Measurements from ENCODE around the gene ATP10A.

DNA sequence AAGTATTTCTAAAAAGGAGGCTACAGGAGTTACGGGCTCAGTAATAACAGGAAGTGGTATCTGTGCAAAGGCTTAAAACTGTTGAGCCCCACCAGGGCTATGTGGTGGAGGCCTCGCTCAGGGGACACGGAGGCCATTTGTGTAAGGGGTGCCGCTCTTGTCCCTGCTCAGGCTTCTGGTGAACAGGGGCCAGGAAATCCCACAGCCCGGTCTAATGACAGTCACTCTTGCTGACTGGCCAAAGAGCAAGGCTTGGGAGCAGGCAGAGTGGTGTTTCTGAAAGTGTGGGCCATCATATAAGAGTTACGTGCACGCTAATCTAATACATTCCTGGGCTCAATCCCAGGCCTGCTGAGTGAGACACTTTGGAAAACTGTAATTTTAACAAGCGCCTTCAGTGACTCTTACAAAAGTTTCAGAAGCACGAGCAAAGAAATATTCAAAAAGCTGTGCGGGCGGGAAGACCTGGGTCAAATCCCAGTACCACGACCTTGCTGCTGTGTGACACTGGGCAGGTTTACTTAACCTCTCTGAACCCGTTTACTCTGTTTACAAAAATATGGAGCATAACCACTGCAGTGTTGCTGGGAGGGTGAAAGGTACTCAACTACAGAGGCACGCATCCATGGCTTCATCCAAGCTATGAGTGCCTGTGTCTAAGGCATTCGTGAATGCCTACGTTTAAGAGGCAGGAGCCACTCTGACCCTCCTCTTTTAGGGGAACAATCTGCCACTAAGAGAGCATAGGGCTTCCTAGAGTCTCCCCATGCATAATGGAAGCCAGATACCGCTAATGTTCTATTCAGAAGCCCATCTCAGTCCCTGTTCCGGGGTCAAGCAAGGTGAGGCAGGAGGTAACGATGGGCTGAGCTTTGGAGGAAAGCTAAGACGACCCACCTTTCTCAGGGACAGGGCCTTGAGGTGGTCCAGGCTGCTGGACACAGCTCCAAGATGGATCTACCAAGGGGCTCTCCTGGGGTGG is 2.0 kb downstream of the ATP10A start:
- TF ChIP-seq, protein P1, sequence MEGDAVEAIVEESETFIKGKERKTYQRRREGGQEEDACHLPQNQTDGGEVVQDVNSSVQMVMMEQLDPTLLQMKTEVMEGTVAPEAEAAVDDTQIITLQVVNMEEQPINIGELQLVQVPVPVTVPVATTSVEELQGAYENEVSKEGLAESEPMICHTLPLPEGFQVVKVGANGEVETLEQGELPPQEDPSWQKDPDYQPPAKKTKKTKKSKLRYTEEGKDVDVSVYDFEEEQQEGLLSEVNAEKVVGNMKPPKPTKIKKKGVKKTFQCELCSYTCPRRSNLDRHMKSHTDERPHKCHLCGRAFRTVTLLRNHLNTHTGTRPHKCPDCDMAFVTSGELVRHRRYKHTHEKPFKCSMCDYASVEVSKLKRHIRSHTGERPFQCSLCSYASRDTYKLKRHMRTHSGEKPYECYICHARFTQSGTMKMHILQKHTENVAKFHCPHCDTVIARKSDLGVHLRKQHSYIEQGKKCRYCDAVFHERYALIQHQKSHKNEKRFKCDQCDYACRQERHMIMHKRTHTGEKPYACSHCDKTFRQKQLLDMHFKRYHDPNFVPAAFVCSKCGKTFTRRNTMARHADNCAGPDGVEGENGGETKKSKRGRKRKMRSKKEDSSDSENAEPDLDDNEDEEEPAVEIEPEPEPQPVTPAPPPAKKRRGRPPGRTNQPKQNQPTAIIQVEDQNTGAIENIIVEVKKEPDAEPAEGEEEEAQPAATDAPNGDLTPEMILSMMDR (IDR thresholded peaks at IDR 0.05), result no peak
- TF ChIP-seq POLR2A (IDR thresholded peaks at IDR 0.05) (no peak), POLR2AphosphoS5 (IDR thresholded peaks at IDR 0.05) (no peak)
